ENCODE results near the gene MBNL1. TPM values are rescaled to one million over a fixed set of nuclear protein-coding genes. Genes with fewer than 3 reads are reported as not detected.
A peak's percentile ranks its signal among the peaks of the same experiment; 100 is the strongest.

The MBNL1 gene
- total and polyA plus RNA-seq, 11 donors: 46.8 to 416 (median 189) TPM

DNA sequence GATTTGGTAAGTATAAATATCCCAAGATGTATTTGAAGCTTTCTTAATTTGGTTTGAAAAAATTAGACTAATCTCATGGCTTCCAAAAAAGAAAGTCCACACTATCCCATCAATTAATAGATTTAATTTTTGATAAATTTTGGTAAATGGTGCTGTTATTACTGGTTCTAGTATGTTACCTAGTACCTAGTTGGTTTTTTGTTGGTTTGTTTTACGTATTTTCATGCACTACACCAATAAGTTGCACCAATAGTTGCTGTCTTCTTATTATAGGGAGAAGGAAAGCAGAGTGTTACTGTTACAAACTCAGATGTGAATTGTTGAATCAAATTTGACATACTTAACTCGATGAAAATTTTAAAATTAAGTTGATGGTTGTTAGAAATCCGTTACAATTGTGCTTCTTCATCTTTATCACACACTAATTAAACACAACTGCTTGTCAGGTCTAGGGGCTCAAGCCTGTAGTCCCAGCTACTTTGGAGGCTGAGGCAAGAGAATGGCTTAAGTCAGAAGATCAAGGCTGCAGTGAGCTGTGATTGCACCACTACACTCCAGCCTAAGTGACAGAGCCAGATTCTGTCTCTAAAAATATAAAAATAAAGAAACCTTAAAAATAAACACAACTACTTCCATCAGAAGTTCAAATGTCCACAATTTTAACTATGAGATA lies 23.1 kb upstream of the MBNL1 start:
- WGBS, 4 donors: 77 to 97% (median 92%) methylated on average over 3 of the region's 3 CpGs
- Histone ChIP-seq H3K36me3 (no peaks in the 10 kb centered on the region), H3K9me3 (peaks cover 0 to 8% (median 0%) of the 10 kb centered on the region in 12 donors), H3K4me3 (peak overlapping the region in 4 of 12 donors; percentile 1 to 50 (median 14)), H3K4me1 (peaks cover 0 to 33% (median 0%) of the 10 kb centered on the region in 12 donors), H3K27ac (peak overlapping the region in 1 of 12 donors; percentile 78), H3K27me3 (no peaks in the 10 kb centered on the region)
- TF ChIP-seq, protein P1, sequence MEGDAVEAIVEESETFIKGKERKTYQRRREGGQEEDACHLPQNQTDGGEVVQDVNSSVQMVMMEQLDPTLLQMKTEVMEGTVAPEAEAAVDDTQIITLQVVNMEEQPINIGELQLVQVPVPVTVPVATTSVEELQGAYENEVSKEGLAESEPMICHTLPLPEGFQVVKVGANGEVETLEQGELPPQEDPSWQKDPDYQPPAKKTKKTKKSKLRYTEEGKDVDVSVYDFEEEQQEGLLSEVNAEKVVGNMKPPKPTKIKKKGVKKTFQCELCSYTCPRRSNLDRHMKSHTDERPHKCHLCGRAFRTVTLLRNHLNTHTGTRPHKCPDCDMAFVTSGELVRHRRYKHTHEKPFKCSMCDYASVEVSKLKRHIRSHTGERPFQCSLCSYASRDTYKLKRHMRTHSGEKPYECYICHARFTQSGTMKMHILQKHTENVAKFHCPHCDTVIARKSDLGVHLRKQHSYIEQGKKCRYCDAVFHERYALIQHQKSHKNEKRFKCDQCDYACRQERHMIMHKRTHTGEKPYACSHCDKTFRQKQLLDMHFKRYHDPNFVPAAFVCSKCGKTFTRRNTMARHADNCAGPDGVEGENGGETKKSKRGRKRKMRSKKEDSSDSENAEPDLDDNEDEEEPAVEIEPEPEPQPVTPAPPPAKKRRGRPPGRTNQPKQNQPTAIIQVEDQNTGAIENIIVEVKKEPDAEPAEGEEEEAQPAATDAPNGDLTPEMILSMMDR (IDR thresholded peaks at IDR 0.05): no peak
- no peak for TF ChIP-seq POLR2A (IDR thresholded peaks at IDR 0.05)
- ATAC-seq: no peak
- DNase-seq: no peak
- intact Hi-C loops (cut with DNase I): no loop called here

DNA sequence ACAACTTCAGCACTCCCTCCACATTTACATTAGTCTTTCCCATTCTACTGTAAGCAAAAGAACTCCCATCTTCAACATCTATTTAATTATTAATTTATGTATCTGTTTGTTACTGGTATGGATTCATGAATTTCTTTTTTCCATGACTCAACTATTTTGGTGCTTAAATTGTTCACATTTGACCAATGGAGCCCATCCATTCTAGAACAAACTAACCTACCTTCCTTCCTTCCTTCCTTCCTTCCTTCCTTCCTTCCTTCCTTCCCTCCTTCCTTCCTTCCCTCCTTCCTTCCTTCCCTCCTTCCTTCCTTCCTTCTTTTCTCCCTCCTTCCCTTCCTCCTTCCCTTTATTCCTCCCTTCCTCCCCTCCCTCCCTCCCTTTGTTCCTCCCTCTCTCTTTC lies 16.8 kb upstream of the MBNL1 start:
- TF ChIP-seq, protein P1 (IDR thresholded peaks at IDR 0.05): no peak
- no peak for TF ChIP-seq POLR2A (IDR thresholded peaks at IDR 0.05)
- H3K4me1 ChIP-seq: peaks cover 0 to 51% (median 0%) of the 10 kb centered on the region in 12 donors
- H3K4me3 ChIP-seq: no peak overlapping the region
- no peak for ATAC-seq
- H3K36me3 ChIP-seq: no peaks in the 10 kb centered on the region
- no peak for DNase-seq
- H3K27ac ChIP-seq: peak overlapping the region in 1 of 12 donors; percentile 60
- no peaks in the 10 kb centered on the region for H3K9me3 ChIP-seq
- intact Hi-C loops (cut with DNase I): loop anchor here in 1 of 10 donors (10.0 kb wide), 1 partner anchor 67 kb away; no protein-coding TSS in a partner anchor
- H3K27me3 ChIP-seq: no peaks in the 10 kb centered on the region

DNA sequence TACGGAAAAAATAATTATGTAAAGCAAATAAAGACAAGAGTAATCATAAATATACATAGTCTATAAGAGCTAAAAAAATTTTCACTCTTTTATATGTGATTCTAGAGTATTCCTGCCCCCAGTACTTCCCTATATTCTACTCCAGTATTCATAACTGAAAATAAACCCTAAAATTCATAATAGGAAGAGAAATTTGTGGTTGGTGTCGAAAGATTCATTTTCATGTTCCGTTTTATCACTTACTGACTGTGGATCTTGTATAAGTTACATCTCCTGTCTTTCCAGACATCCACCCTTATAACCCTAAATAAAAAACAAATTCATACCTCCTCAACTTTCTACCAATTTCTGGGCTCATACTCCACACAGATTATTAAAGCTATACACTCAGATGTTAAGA lies 16.0 kb upstream of the MBNL1 start:
- Histone ChIP-seq H3K36me3 (no peaks in the 10 kb centered on the region), H3K4me3 (no peak overlapping the region), H3K4me1 (peaks cover 0 to 54% (median 0%) of the 10 kb centered on the region in 12 donors), H3K27me3 (no peaks in the 10 kb centered on the region), H3K27ac (peak overlapping the region in 1 of 12 donors; percentile 60), H3K9me3 (no peaks in the 10 kb centered on the region)
- ATAC-seq: peak in 1 of 4 donors; percentile 20
- intact Hi-C loops (cut with DNase I): loop anchor here in 1 of 10 donors (10.0 kb wide), 1 partner anchor 68 kb away; no protein-coding TSS in a partner anchor
- DNase-seq: no peak
- TF ChIP-seq, protein P1 (IDR thresholded peaks at IDR 0.05): no peak
- TF ChIP-seq POLR2A (IDR thresholded peaks at IDR 0.05): no peak
- 89 to 95% (median 92%) methylated on average over 3 of the region's 3 CpGs for WGBS, 4 donors

DNA sequence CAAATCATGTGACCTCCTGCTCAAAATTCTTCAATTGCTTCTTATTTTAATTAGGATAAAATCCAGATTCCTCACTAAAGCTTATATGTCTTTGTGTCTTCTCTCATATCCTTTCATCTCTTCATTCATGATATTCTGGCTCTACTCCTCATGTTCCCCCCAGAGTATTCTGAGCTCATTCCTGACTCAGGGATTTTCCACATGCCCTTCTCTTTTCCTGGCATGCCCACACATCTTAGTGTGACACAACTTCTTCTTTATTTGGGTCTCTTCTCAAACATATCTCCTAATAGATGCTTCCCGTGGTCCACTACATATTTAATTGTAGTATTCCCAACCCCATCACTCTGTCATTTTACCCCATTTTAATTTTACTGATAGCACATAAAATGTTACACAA lies 15.2 kb upstream of the MBNL1 start:
- no peaks in the 10 kb centered on the region for H3K27me3 ChIP-seq
- no peak overlapping the region for H3K4me3 ChIP-seq
- peak in 1 of 4 donors; percentile 34 for ATAC-seq
- no peaks in the 10 kb centered on the region for H3K9me3 ChIP-seq
- TF ChIP-seq, protein P1 (IDR thresholded peaks at IDR 0.05): no peak
- no peak for TF ChIP-seq POLR2A (IDR thresholded peaks at IDR 0.05)
- no peaks in the 10 kb centered on the region for H3K36me3 ChIP-seq
- 88 to 92% (median 91%) methylated on average over 1 of the region's 1 CpG for WGBS, 4 donors
- peaks cover 0 to 62% (median 2%) of the 10 kb centered on the region in 12 donors for H3K4me1 ChIP-seq
- intact Hi-C loops (cut with DNase I): loop anchor here in 1 of 10 donors (10.0 kb wide), 1 partner anchor 69 kb away; no protein-coding TSS in a partner anchor
- no peak for DNase-seq
- H3K27ac ChIP-seq: peak overlapping the region in 1 of 12 donors; percentile 60
